A549 (cell line): ENCODE results near the gene DYRK2. TPM values are rescaled to one million over a fixed set of nuclear protein-coding genes. Genes with fewer than 3 reads are reported as not detected.

Source experiments
- ATAC-seq, 2 experiments: fragments of 200-7000 bp in 1 of 2; fragments of >200 bp in 1 of 2; cut with Nextera tagmentation in 1 of 2; cut with Tn5 transposase in 1 of 2; 3 replicates each; pipeline versions ENCODE4 v1.8.0 to v1.9.1; 2018 to 2020; ENCODE audit warnings: mild to moderate bottlenecking in 1 of 2, moderate library complexity in 1 of 2
- CTCF ChIA-PET: fragments of 300-600 bp; sonication (Branson Sonifier 250); formaldehyde crosslinking; extraction: SDS; loops from one replicate; lab custom pipeline; 2021; ENCODE audit warnings: antibody characterized with exemption, inconsistent platforms; lab: Yijun Ruan, JAX
- POLR2A ChIA-PET: fragments of 350-600 bp; formaldehyde crosslinking; extraction: SDS; loops from one replicate; lab custom pipeline; 2021; ENCODE audit warnings: antibody characterized with exemption, inconsistent platforms; lab: Yijun Ruan, JAX
- DNase-seq, 2 experiments: peaks; one replicate each; pipeline versions ENCODE4 v3.0.0 to v3.0.0-alpha.2; 2011 to 2016; ENCODE audit warnings: low read depth in 1 of 2, low spot score in 1 of 2
- FAIRE-seq: peaks from 2 replicates; lab custom pipeline; 2011; peaks lifted over from hg19 to GRCh38; lab: Jason Lieb, UNC
- H3K27ac ChIP-seq, 2 experiments: fragments of >200 bp; sonication (Bioruptor Twin); formaldehyde crosslinking; 3 replicates each; pipeline ENCODE4 v1.5.1; 2016 to 2017
- H3K4me1 ChIP-seq: fragments of >200 bp; sonication (Bioruptor Twin); formaldehyde crosslinking; 3 replicates; pipeline ENCODE4 v1.6.1; 2016
- H3K4me2 ChIP-seq: fragments of >200 bp; sonication (Bioruptor Twin); formaldehyde crosslinking; 3 replicates; pipeline ENCODE4 v1.6.1; 2016
- H3K4me3 ChIP-seq: fragments of >200 bp; sonication (Bioruptor Twin); formaldehyde crosslinking; 3 replicates; pipeline ENCODE4 v1.5.1; 2016
- H3K9me3 ChIP-seq: fragments of >200 bp; sonication (Bioruptor Twin); formaldehyde crosslinking; 3 replicates; pipeline ENCODE4 v1.6.1; 2016
- CBX8 ChIP-seq: fragments of 200-600 bp; sonication (generic); IDR thresholded peaks from 2 replicates; pipeline ENCODE4 v1.6.1; 2016
- CHD2 ChIP-seq: fragments of 150-350 bp; IDR thresholded peaks from 2 replicates; pipeline ENCODE4 v1.6.1; 2014; ENCODE audit warnings: low read length; ENCODE audit not compliant: partially characterized antibody
- CHD4 ChIP-seq: fragments of 200-600 bp; sonication (generic); IDR thresholded peaks from 2 replicates; pipeline ENCODE4 v1.6.1; 2016; ENCODE audit warnings: antibody characterized with exemption, mild to moderate bottlenecking, borderline replicate concordance
- EHF ChIP-seq: fragments of 250-450 bp; sonication (Bioruptor Pico); IDR thresholded peaks from 2 replicates; pipeline ENCODE4 v1.5.0; 2020; ENCODE audit warnings: mild to moderate bottlenecking
- EHMT2 ChIP-seq: fragments of 200-600 bp; sonication (generic); IDR thresholded peaks from 2 replicates; pipeline ENCODE4 v1.6.1; 2016; ENCODE audit warnings: antibody characterized with exemption, low read depth, mild to moderate bottlenecking, moderate library complexity
- ELK1 ChIP-seq: fragments of 150-350 bp; IDR thresholded peaks from 2 replicates; pipeline ENCODE4 v1.6.1; 2014; ENCODE audit warnings: low read depth, mild to moderate bottlenecking, low read length
- FOSB ChIP-seq: fragments of 250-450 bp; sonication (Bioruptor Pico); IDR thresholded peaks from 2 replicates; pipeline ENCODE4 v1.5.0; 2020; ENCODE audit warnings: mild to moderate bottlenecking, moderate library complexity
- FOSL2 ChIP-seq, 2 experiments: fragments of 450-650 bp in 1 of 2; fragments of >200 bp in 1 of 2; sonication (Bioruptor Twin) in 1 of 2; formaldehyde crosslinking; IDR thresholded peaks; 2 replicates each; pipeline versions ENCODE4 v1.5.0 to v1.6.1; 2016 to 2020; ENCODE audit warnings: mild to moderate bottlenecking in 1 of 2, moderate library complexity in 1 of 2
- FOXS1 ChIP-seq: fragments of 250-450 bp; sonication (Bioruptor Pico); IDR thresholded peaks from 2 replicates; pipeline ENCODE4 v1.5.0; 2020; ENCODE audit warnings: mild to moderate bottlenecking, moderate library complexity
- GATA3 ChIP-seq: IDR thresholded peaks from 2 replicates; pipeline ENCODE4 v1.6.1; 2012; ENCODE audit warnings: borderline replicate concordance
- HES2 ChIP-seq: fragments of >200 bp; sonication (Bioruptor Twin); formaldehyde crosslinking; IDR thresholded peaks from 2 replicates; pipeline ENCODE4 v1.6.1; 2016
- HOXA7 ChIP-seq: fragments of 250-450 bp; sonication (Bioruptor Pico); IDR thresholded peaks from 2 replicates; pipeline ENCODE4 v1.5.0; 2020; ENCODE audit warnings: mild to moderate bottlenecking, moderate library complexity
- HOXB13 ChIP-seq: fragments of 250-450 bp; sonication (Bioruptor Pico); IDR thresholded peaks from 2 replicates; pipeline ENCODE4 v1.5.0; 2020; ENCODE audit warnings: low read depth, mild to moderate bottlenecking, moderate library complexity
- KDM5A ChIP-seq: fragments of 200-600 bp; sonication (generic); IDR thresholded peaks from 2 replicates; pipeline ENCODE4 v1.6.1; 2016; ENCODE audit warnings: antibody characterized with exemption, mild to moderate bottlenecking
- NFE2L2 ChIP-seq: fragments of 150-350 bp; conservative IDR thresholded peaks from 2 replicates; pipeline ENCODE4 v1.6.1; 2014; ENCODE audit warnings: low read length
- PHF8 ChIP-seq: fragments of 200-600 bp; sonication (generic); IDR thresholded peaks from 2 replicates; pipeline ENCODE4 v1.6.1; 2016; ENCODE audit warnings: low read depth, mild to moderate bottlenecking, antibody characterized with exemption, moderate library complexity, borderline replicate concordance
- POLR2AphosphoS2 ChIP-seq: conservative IDR thresholded peaks from 2 replicates; pipeline ENCODE4 v1.6.1; 2012; ENCODE audit warnings: low read length, improper control_type of control experiment, inconsistent platforms
- RFX5 ChIP-seq: fragments of 450-650 bp; IDR thresholded peaks from 2 replicates; pipeline ENCODE4 v1.7.1; 2014; ENCODE audit warnings: antibody characterized with exemption, mild to moderate bottlenecking, moderate library complexity
- RNF2 ChIP-seq: fragments of 200-600 bp; sonication (generic); IDR thresholded peaks from 2 replicates; pipeline ENCODE4 v1.6.1; 2016; ENCODE audit warnings: low read depth, mild to moderate bottlenecking, antibody characterized with exemption, moderate library complexity, borderline replicate concordance
- SMC3 ChIP-seq: fragments of >200 bp; sonication (Bioruptor Twin); formaldehyde crosslinking; IDR thresholded peaks from 3 replicates; pipeline ENCODE4 v1.6.1; 2018; ENCODE audit warnings: inconsistent platforms
- TP53 ChIP-seq: fragments of 250-450 bp; sonication (Bioruptor Pico); IDR thresholded peaks from 2 replicates; pipeline ENCODE4 v1.5.0; 2021; ENCODE audit warnings: mild to moderate bottlenecking, moderate library complexity
- USF2 ChIP-seq: fragments of 450-650 bp; IDR thresholded peaks from 2 replicates; pipeline ENCODE4 v1.6.1; 2014; ENCODE audit warnings: antibody characterized with exemption
- ZNF302 ChIP-seq: fragments of 250-450 bp; sonication (Bioruptor Pico); IDR thresholded peaks from 2 replicates; pipeline ENCODE4 v1.9.0; 2021; ENCODE audit warnings: inconsistent platforms, mild to moderate bottlenecking, moderate library complexity
- ZSCAN20 ChIP-seq: fragments of 250-450 bp; sonication (Bioruptor Pico); IDR thresholded peaks from 2 replicates; pipeline ENCODE4 v1.8.0; 2022; ENCODE audit warnings: mild to moderate bottlenecking, moderate library complexity
- WGBS: methylation state at CpG from one replicate; pipeline ENCODE4 v1.1.6; 2017; ENCODE audit errors: missing lambda C conversion rate; 5-methylcytosine and 5-hydroxymethylcytosine counted together
- polyA plus RNA-seq, 4 experiments: library from polyadenylated mRNA; depleted of rRNA in 3 of 4; stranded (reverse); fragments of >200 nt; fragmentation: RNase III in 1 of 4; extraction: RNeasy Plus Mini Kit Qiagen cat#74134 plus additional on column Dnase treatment in 1 of 4; gene quantifications; 2 replicates in 3 of 4; 3 replicates in 1 of 4; pipeline ENCODE4 v1.2.3, GENCODE V29; 2011 to 2017

The DYRK2 gene
- polyA plus RNA-seq, 2 of the 4 experiments (the other 2 are of a cell fraction) = 9.1 to 17.2 TPM

- H3K9me3 ChIP-seq = no peaks in the 10 kb centered on the region
- DNase-seq = no peak
- no peak for ATAC-seq
- POLR2A ChIA-PET = no interaction called here
- no peaks in the 10 kb centered on the region for H3K4me1 ChIP-seq
- CTCF ChIA-PET = no interaction called here
- H3K4me3 ChIP-seq = no peak overlapping the region
- H3K27ac ChIP-seq = no peak overlapping the region
- no peak overlapping the region for H3K4me2 ChIP-seq
- no peak for FAIRE-seq
- no peak for TF ChIP-seq NFE2L2
- TF ChIP-seq HOXB13 (CRISPR knock-in tag) = no peak
- TF ChIP-seq CHD4 = no peak
- TF ChIP-seq EHF (CRISPR knock-in tag) = no peak
- no peak for TF ChIP-seq SMC3
- no peak for TF ChIP-seq PHF8
- TF ChIP-seq POLR2AphosphoS2 = no peak
- TF ChIP-seq GATA3 = no peak
- TF ChIP-seq FOXS1 = no peak
- TF ChIP-seq TP53 = no peak
- no peak for TF ChIP-seq RFX5
- no peak for TF ChIP-seq RNF2
- TF ChIP-seq CHD2 = no peak
- TF ChIP-seq FOSL2 (IDR thresholded peaks at IDR 0.05) = no peak
- TF ChIP-seq FOSL2 (CRISPR knock-in tag; IDR thresholded peaks at IDR 0.05) = no peak
- TF ChIP-seq ZNF302 (CRISPR knock-in tag) = no peak
- no peak for TF ChIP-seq ZSCAN20
- no peak for TF ChIP-seq CBX8
- no peak for TF ChIP-seq EHMT2
- TF ChIP-seq HES2 = no peak
- TF ChIP-seq, all 56 proteins: peak for 0
- WGBS = 77% methylated on average over 1 of the region's 1 CpG
Measured at GRCh38 chr12:67666605-67667004, 18.1 kb downstream of the DYRK2 start.

GRCh38 chr12:67667276-67668073 is 18.9 kb downstream of the DYRK2 start:
- ChIA-PET POLR2A (no interaction called here), CTCF (no interaction called here)
- DNase-seq = no peak
- no peak overlapping the region for H3K4me3 ChIP-seq
- WGBS = 94% methylated on average over 8 of the region's 8 CpGs
- TF ChIP-seq CHD4 (no peak), EHF (CRISPR knock-in tag) (no peak), HOXA7 (no peak), KDM5A (no peak), SMC3 (no peak), FOSB (no peak), ELK1 (no peak), USF2 (no peak)
- TF ChIP-seq, all 56 proteins: peak for 0
- H3K4me2 ChIP-seq = no peak overlapping the region
- H3K4me1 ChIP-seq = no peaks in the 10 kb centered on the region
- no peak for FAIRE-seq
- no peak overlapping the region for H3K27ac ChIP-seq
- no peak for ATAC-seq
- H3K9me3 ChIP-seq = no peaks in the 10 kb centered on the region
